Astrocyte (in vitro differentiated cells and primary cell): ENCODE results near the gene ZNF311. TPM values are rescaled to one million over a fixed set of nuclear protein-coding genes. Genes with fewer than 3 reads are reported as not detected.
"Not testable (repeated sequence)": the region's sequence is repeated elsewhere in the genome, so short reads cannot be mapped to it uniquely, and the experiment has no call there.

ENCODE experiments used
- DNase-seq: peaks from one replicate; pipeline ENCODE4 v3.0.0-alpha.2; 2010; ENCODE audit warnings: low read depth
- FAIRE-seq: peaks from 2 replicates; lab custom pipeline; 2011; peaks lifted over from hg19 to GRCh38; lab: Jason Lieb, UNC
- H2AFZ ChIP-seq: 2 replicates; pipeline ENCODE4 v1.6.0; 2012; ENCODE audit warnings: low read depth, low read length, inconsistent platforms
- H3K27ac ChIP-seq: 2 replicates; pipeline ENCODE4 v1.5.1; 2011; ENCODE audit warnings: low read depth, low read length, inconsistent platforms
- H3K27me3 ChIP-seq: 2 replicates; pipeline ENCODE4 v1.6.0; 2011; ENCODE audit warnings: low read length, inconsistent platforms; ENCODE audit not compliant: insufficient read depth
- H3K36me3 ChIP-seq: 2 replicates; pipeline ENCODE4 v1.5.1; 2011; ENCODE audit warnings: low read length, inconsistent platforms; ENCODE audit not compliant: insufficient read depth
- H3K4me1 ChIP-seq: 2 replicates; pipeline ENCODE4 v1.5.1; 2011; ENCODE audit warnings: low read length, inconsistent platforms; ENCODE audit not compliant: insufficient read depth
- H3K4me2 ChIP-seq: 2 replicates; pipeline ENCODE4 v1.6.0; 2012; ENCODE audit warnings: low read length, inconsistent platforms
- H3K4me3 ChIP-seq: 2 replicates; pipeline ENCODE4 v1.5.1; 2011; ENCODE audit warnings: low read depth, mild to moderate bottlenecking, low read length, inconsistent platforms; ENCODE audit not compliant: insufficient read depth
- H3K79me2 ChIP-seq: 2 replicates; pipeline ENCODE4 v1.6.0; 2012; ENCODE audit warnings: mild to moderate bottlenecking, low read length, inconsistent platforms; ENCODE audit not compliant: insufficient read depth
- H3K9ac ChIP-seq: 2 replicates; pipeline ENCODE4 v1.6.0; 2012; ENCODE audit warnings: mild to moderate bottlenecking, low read length, inconsistent platforms
- H3K9me3 ChIP-seq: 2 replicates; pipeline ENCODE4 v1.5.1; 2012; ENCODE audit warnings: low read depth, mild to moderate bottlenecking, low read length, inconsistent platforms; ENCODE audit not compliant: insufficient read depth
- H4K20me1 ChIP-seq: 2 replicates; pipeline ENCODE4 v1.6.0; 2012; ENCODE audit warnings: low read length, inconsistent platforms; ENCODE audit not compliant: insufficient read depth
- H3K27ac Mint-ChIP-seq: one replicate; pipeline ENCODE4 v1.8.0; 2021; ENCODE audit warnings: mild to moderate bottlenecking, mixed read lengths; ENCODE audit not compliant: unreplicated experiment
- H3K27me3 Mint-ChIP-seq: one replicate; pipeline ENCODE4 v1.8.0; 2021; ENCODE audit warnings: low read depth, mixed read lengths; ENCODE audit not compliant: unreplicated experiment
- H3K36me3 Mint-ChIP-seq: one replicate; pipeline ENCODE4 v1.8.0; 2021; ENCODE audit warnings: low read depth, mixed read lengths; ENCODE audit not compliant: unreplicated experiment
- H3K4me1 Mint-ChIP-seq: one replicate; pipeline ENCODE4 v1.8.0; 2021; ENCODE audit warnings: low read depth, mixed read lengths; ENCODE audit not compliant: unreplicated experiment
- H3K4me3 Mint-ChIP-seq: one replicate; pipeline ENCODE4 v1.8.0; 2021; ENCODE audit warnings: mild to moderate bottlenecking, moderate library complexity, mixed read lengths; ENCODE audit not compliant: unreplicated experiment
- H3K9me3 Mint-ChIP-seq: one replicate; pipeline ENCODE4 v1.8.0; 2021; ENCODE audit warnings: mild to moderate bottlenecking, mixed read lengths; ENCODE audit not compliant: unreplicated experiment
- CTCF ChIP-seq: IDR thresholded peaks from 2 replicates; pipeline ENCODE4 v1.5.1; 2011; ENCODE audit warnings: low read depth, mild to moderate bottlenecking, inconsistent platforms, low read length, moderate library complexity; ENCODE audit not compliant: insufficient read depth
- EZH2 ChIP-seq: IDR thresholded peaks from 2 replicates; pipeline ENCODE4 v1.6.1; 2012; ENCODE audit warnings: mild to moderate bottlenecking, low read length, inconsistent platforms; ENCODE audit not compliant: insufficient read depth
- total RNA-seq: library from RNA; stranded (reverse); gene quantifications from 2 replicates; pipeline ENCODE4 v1.2.1, GENCODE V29; 2021

ZNF311 gene
- total RNA-seq, 1 donor from 2014 or later = 1.7 TPM

GRCh38 chr6:28953039-28953584 is 52.0 kb downstream of the ZNF311 start:
- FAIRE-seq (no peak), DNase-seq (peak; percentile 35)
- Histone ChIP-seq H2AFZ (peak overlapping the region; percentile 67), H3K27me3 (peaks cover 5% of the 10 kb centered on the region), H3K4me1 (peaks cover under 1% of the 10 kb centered on the region), H4K20me1 (no peaks in the 10 kb centered on the region), H3K27ac (no peak overlapping the region), H3K9me3 (no peaks in the 10 kb centered on the region), H3K79me2 (no peaks in the 10 kb centered on the region), H3K4me3 (peak overlapping the region; percentile 77), H3K4me2 (peak overlapping the region; percentile 85), H3K36me3 (no peaks in the 10 kb centered on the region), H3K9ac (peak overlapping the region; percentile 38)
- peaks cover 3% of the 10 kb centered on the region for H3K27me3 Mint-ChIP-seq
- TF ChIP-seq CTCF (no peak), EZH2 (no peak)
- no peaks in the 10 kb centered on the region for H3K9me3 Mint-ChIP-seq
- H3K4me1 Mint-ChIP-seq = peaks cover 1% of the 10 kb centered on the region
- peak overlapping the region; percentile 78 for H3K27ac Mint-ChIP-seq
- no peaks in the 10 kb centered on the region for H3K36me3 Mint-ChIP-seq
- peak overlapping the region; percentile 94 for H3K4me3 Mint-ChIP-seq

GRCh38 chr6:28949656-28950195 is 55.4 kb downstream of the ZNF311 start:
- not testable (repeated sequence) for H3K4me1 Mint-ChIP-seq, H2AFZ ChIP-seq, H3K9ac ChIP-seq, FAIRE-seq, H3K27me3 Mint-ChIP-seq, H3K9me3 ChIP-seq, H3K4me2 ChIP-seq, H3K36me3 ChIP-seq, H3K4me3 Mint-ChIP-seq, H3K79me2 ChIP-seq, H3K27ac ChIP-seq, H3K4me3 ChIP-seq, H3K9me3 Mint-ChIP-seq, H3K36me3 Mint-ChIP-seq, H4K20me1 ChIP-seq, H3K4me1 ChIP-seq, H3K27ac Mint-ChIP-seq, H3K27me3 ChIP-seq, DNase-seq

- Histone ChIP-seq H3K4me1 (peaks cover 6% of the 10 kb centered on the region), H3K79me2 (no peaks in the 10 kb centered on the region), H3K36me3 (no peaks in the 10 kb centered on the region), H4K20me1 (no peaks in the 10 kb centered on the region), H3K9me3 (no peaks in the 10 kb centered on the region), H3K27ac (no peak overlapping the region), H3K4me2 (no peak overlapping the region), H3K4me3 (no peak overlapping the region), H2AFZ (no peak overlapping the region), H3K27me3 (no peaks in the 10 kb centered on the region), H3K9ac (no peak overlapping the region)
- DNase-seq (no peak), FAIRE-seq (no peak)
- Mint-ChIP-seq H3K9me3 (no peaks in the 10 kb centered on the region), H3K36me3 (no peaks in the 10 kb centered on the region), H3K27ac (no peak overlapping the region), H3K4me1 (peaks cover 7% of the 10 kb centered on the region), H3K27me3 (no peaks in the 10 kb centered on the region), H3K4me3 (peak overlapping the region; percentile 42)
- TF ChIP-seq EZH2 = no peak
- TF ChIP-seq CTCF = no peak
These were observed 56.2 kb downstream of the ZNF311 start for GRCh38 chr6:28948782-28949486.
